Osteoblast (primary cell): Measurements from ENCODE around the gene TET1. TPM values are rescaled to one million over a fixed set of nuclear protein-coding genes. Genes with fewer than 3 reads are reported as not detected.
"Not testable (repeated sequence)": the region's sequence is repeated elsewhere in the genome, so short reads cannot be mapped to it uniquely, and the experiment has no call there.

ENCODE experiments used
- DNase-seq: peaks from one replicate; pipeline ENCODE4 v3.0.0; 2011; ENCODE audit warnings: low spot score, mixed read lengths; ENCODE audit not compliant: insufficient read length; ENCODE audit errors: missing footprints
- H2AFZ ChIP-seq: 2 replicates; pipeline ENCODE4 v1.6.0; 2011; ENCODE audit warnings: mild to moderate bottlenecking, low read length
- H3K27ac ChIP-seq: 2 replicates; pipeline ENCODE4 v1.5.1; 2011; ENCODE audit warnings: mild to moderate bottlenecking, low read depth, low read length, moderate library complexity
- H3K27me3 ChIP-seq: 2 replicates; pipeline ENCODE4 v1.6.0; 2012; ENCODE audit warnings: mild to moderate bottlenecking, control low read depth, inconsistent platforms, low read length, moderate library complexity; ENCODE audit not compliant: insufficient read depth
- H3K36me3 ChIP-seq: 2 replicates; pipeline ENCODE4 v1.5.1; 2011; ENCODE audit warnings: mild to moderate bottlenecking, low read length, control low read depth, moderate library complexity; ENCODE audit not compliant: insufficient read depth
- H3K4me1 ChIP-seq: 2 replicates; pipeline ENCODE4 v1.5.1; 2011; ENCODE audit warnings: mild to moderate bottlenecking, low read length, control low read depth, moderate library complexity; ENCODE audit not compliant: insufficient read depth
- H3K4me2 ChIP-seq: 2 replicates; pipeline ENCODE4 v1.6.0; 2011; ENCODE audit warnings: mild to moderate bottlenecking, low read length; ENCODE audit not compliant: insufficient read depth
- H3K4me3 ChIP-seq: fragments of 200-600 bp; sonication (generic); 3 replicates; pipeline ENCODE4 v1.5.1; 2012; ENCODE audit warnings: mild to moderate bottlenecking, low read length, inconsistent platforms; ENCODE audit not compliant: insufficient read depth
- H3K79me2 ChIP-seq: 2 replicates; pipeline ENCODE4 v1.6.0; 2012; ENCODE audit warnings: mild to moderate bottlenecking, low read length, control low read depth, inconsistent platforms; ENCODE audit not compliant: insufficient read depth
- H3K9me3 ChIP-seq: 2 replicates; pipeline ENCODE4 v1.5.1; 2011; ENCODE audit warnings: low read depth, low read length, control low read depth
- H4K20me1 ChIP-seq: 2 replicates; pipeline ENCODE4 v1.6.0; 2012; ENCODE audit warnings: mild to moderate bottlenecking, low read length, control low read depth; ENCODE audit not compliant: insufficient read depth
- CTCF ChIP-seq: IDR thresholded peaks from 2 replicates; pipeline ENCODE4 v1.5.1; 2011; ENCODE audit warnings: mild to moderate bottlenecking, low read depth, low read length, moderate library complexity; ENCODE audit errors: extremely low read depth
- total RNA-seq: library from RNA; depleted of rRNA; stranded (reverse); fragments of >200 nt; gene quantifications from 2 replicates; pipeline ENCODE4 v1.2.3, GENCODE V29; 2012

Gene TET1
- total RNA-seq, 1 donor, result 4.0 TPM

GRCh38 chr10:68576118-68576517 lies 16.0 kb downstream of the TET1 start:
- no peak for TF ChIP-seq CTCF
- Histone ChIP-seq H3K4me3 (no peak overlapping the region), H3K4me2 (no peak overlapping the region), H3K27ac (no peak overlapping the region), H4K20me1 (no peaks in the 10 kb centered on the region), H3K79me2 (no peaks in the 10 kb centered on the region), H2AFZ (no peak overlapping the region), H3K27me3 (no peaks in the 10 kb centered on the region), H3K4me1 (no peaks in the 10 kb centered on the region), H3K36me3 (no peaks in the 10 kb centered on the region), H3K9me3 (no peaks in the 10 kb centered on the region)
- no peak for DNase-seq

GRCh38 chr10:68578974-68579373 lies 18.8 kb downstream of the TET1 start:
- Histone ChIP-seq H4K20me1 (no peaks in the 10 kb centered on the region), H2AFZ (no peak overlapping the region), H3K27me3 (no peaks in the 10 kb centered on the region), H3K4me2 (no peak overlapping the region), H3K9me3 (no peaks in the 10 kb centered on the region), H3K4me1 (no peaks in the 10 kb centered on the region), H3K27ac (no peak overlapping the region), H3K4me3 (no peak overlapping the region), H3K36me3 (no peaks in the 10 kb centered on the region), H3K79me2 (no peaks in the 10 kb centered on the region)
- DNase-seq, result no peak
- no peak for TF ChIP-seq CTCF

- not testable (repeated sequence) for H3K27ac ChIP-seq, H3K9me3 ChIP-seq, H2AFZ ChIP-seq, H3K4me2 ChIP-seq, DNase-seq, H3K4me3 ChIP-seq, H3K36me3 ChIP-seq, H3K27me3 ChIP-seq, H3K79me2 ChIP-seq, H4K20me1 ChIP-seq
- peaks cover 14% of the 10 kb centered on the region for H3K4me1 ChIP-seq
These were observed 24.1 kb downstream of the TET1 start for GRCh38 chr10:68584187-68584586.

DNA sequence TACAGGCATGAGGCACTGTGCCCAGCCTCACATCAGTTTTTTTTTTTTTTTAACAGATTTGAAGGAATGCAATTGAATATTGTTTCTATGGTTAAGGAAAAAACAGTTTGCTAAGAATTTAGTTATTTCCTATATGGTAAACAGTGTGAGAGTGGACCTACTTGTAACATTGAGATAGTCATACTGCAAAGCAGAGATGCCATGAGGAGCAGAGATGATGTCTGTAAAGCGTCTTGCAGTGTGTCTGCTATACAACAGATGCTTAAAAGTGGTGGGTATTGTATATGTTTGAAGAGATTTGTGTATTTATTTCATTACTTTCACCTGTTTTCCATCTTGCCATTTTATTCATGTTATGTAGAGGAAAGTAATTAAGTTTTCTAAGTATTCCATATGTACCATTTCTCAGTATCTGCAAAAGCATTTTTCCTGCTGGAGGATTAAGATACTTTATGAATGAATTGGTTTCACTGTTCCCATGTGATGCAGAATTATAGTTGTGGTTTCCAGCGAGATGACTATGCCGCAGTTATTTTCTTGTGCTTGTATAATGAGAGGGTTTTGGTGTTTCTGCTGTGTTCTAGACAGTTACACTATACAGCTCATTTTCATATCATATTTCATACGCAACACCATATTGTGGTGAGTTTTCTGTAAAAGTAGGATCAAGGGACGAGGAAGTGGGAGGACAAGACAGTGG lies 26.6 kb downstream of the TET1 start:
- no peak for DNase-seq
- no peak for TF ChIP-seq CTCF
- H3K4me2 ChIP-seq, result peak overlapping the region; percentile 16
- no peaks in the 10 kb centered on the region for H3K27me3 ChIP-seq
- H2AFZ ChIP-seq, result no peak overlapping the region
- no peaks in the 10 kb centered on the region for H3K79me2 ChIP-seq
- no peaks in the 10 kb centered on the region for H4K20me1 ChIP-seq
- H3K36me3 ChIP-seq, result no peaks in the 10 kb centered on the region
- H3K4me3 ChIP-seq, result no peak overlapping the region
- H3K27ac ChIP-seq, result peak overlapping the region; percentile 26
- peaks cover 14% of the 10 kb centered on the region for H3K4me1 ChIP-seq
- H3K9me3 ChIP-seq, result no peaks in the 10 kb centered on the region
